Trophoblast cell (in vitro differentiated cells and primary cell): Measurements from ENCODE around the gene MTERF4.

Experiments
- DNase-seq, 2 donors: peaks; one replicate each; pipeline ENCODE4 v3.0.0-alpha.2; 2016
- H2AFZ ChIP-seq: 2 replicates; pipeline ENCODE4 v1.6.1; 2013; ENCODE audit warnings: low read length, moderate library complexity, mild to moderate bottlenecking; ENCODE audit not compliant: insufficient read depth, poor library complexity
- H2AK5ac ChIP-seq: 2 replicates; pipeline ENCODE4 v1.6.1; 2013; ENCODE audit warnings: mild to moderate bottlenecking, low read length
- H2BK120ac ChIP-seq: 2 replicates; pipeline ENCODE4 v1.6.1; 2013; ENCODE audit warnings: low read length, mild to moderate bottlenecking, moderate library complexity; ENCODE audit not compliant: insufficient read depth, poor library complexity
- H2BK12ac ChIP-seq: 2 replicates; pipeline ENCODE4 v1.6.1; 2013; ENCODE audit warnings: mild to moderate bottlenecking, low read length, moderate library complexity
- H2BK5ac ChIP-seq: 2 replicates; pipeline ENCODE4 v1.6.1; 2013; ENCODE audit warnings: low read length, low read depth, moderate library complexity, mild to moderate bottlenecking; ENCODE audit not compliant: poor library complexity
- H3K14ac ChIP-seq: 2 replicates; pipeline ENCODE4 v1.6.1; 2013; ENCODE audit warnings: mild to moderate bottlenecking, low read length
- H3K18ac ChIP-seq: 2 replicates; pipeline ENCODE4 v1.6.1; 2013; ENCODE audit warnings: mild to moderate bottlenecking, low read length
- H3K23ac ChIP-seq: 2 replicates; pipeline ENCODE4 v1.6.1; 2013; ENCODE audit warnings: low read length
- H3K27ac ChIP-seq: 2 replicates; pipeline ENCODE4 v1.5.1; 2013; ENCODE audit warnings: low read depth, mild to moderate bottlenecking, inconsistent platforms, low read length, moderate library complexity
- H3K27me3 ChIP-seq: 2 replicates; pipeline ENCODE4 v1.6.1; 2013; ENCODE audit warnings: inconsistent platforms, mild to moderate bottlenecking, low read length, moderate library complexity; ENCODE audit not compliant: insufficient read depth
- H3K36me3 ChIP-seq, 2 experiments: 1 replicate in 1 of 2; 2 replicates in 1 of 2; pipeline ENCODE4 v1.6.1; 2013; ENCODE audit warnings: low read length in 2 of 2, mild to moderate bottlenecking in 2 of 2, moderate library complexity in 1 of 2; ENCODE audit not compliant: insufficient read depth in 2 of 2, control insufficient read depth in 1 of 2
- H3K4ac ChIP-seq: 2 replicates; pipeline ENCODE4 v1.6.1; 2013; ENCODE audit warnings: low read depth, mild to moderate bottlenecking, low read length, moderate library complexity
- H3K4me1 ChIP-seq, 2 experiments: 1 replicate in 1 of 2; 2 replicates in 1 of 2; pipeline ENCODE4 v1.6.1; 2013; ENCODE audit warnings: low read length in 2 of 2, mild to moderate bottlenecking in 2 of 2, moderate library complexity in 1 of 2; ENCODE audit not compliant: insufficient read depth in 2 of 2, control insufficient read depth in 1 of 2
- H3K4me2 ChIP-seq: 2 replicates; pipeline ENCODE4 v1.6.1; 2013; ENCODE audit warnings: inconsistent platforms, mild to moderate bottlenecking, low read length, moderate library complexity
- H3K4me3 ChIP-seq: 2 replicates; pipeline ENCODE4 v1.5.1; 2013; ENCODE audit warnings: mild to moderate bottlenecking, low read depth, low read length, inconsistent platforms
- H3K79me1 ChIP-seq: one replicate; pipeline ENCODE4 v1.6.1; 2013; ENCODE audit warnings: low read length
- H3K79me2 ChIP-seq: 2 replicates; pipeline ENCODE4 v1.6.1; 2013; ENCODE audit warnings: low read length, mild to moderate bottlenecking; ENCODE audit not compliant: control insufficient read depth, insufficient read depth, poor library complexity
- H3K9ac ChIP-seq: 2 replicates; pipeline ENCODE4 v1.6.1; 2013; ENCODE audit warnings: mild to moderate bottlenecking, low read length
- H3K9me3 ChIP-seq: 2 replicates; pipeline ENCODE4 v1.6.1; 2013; ENCODE audit warnings: low read depth, mild to moderate bottlenecking, control low read depth, inconsistent platforms, low read length; ENCODE audit not compliant: insufficient read depth
- H4K12ac ChIP-seq: 2 replicates; pipeline ENCODE4 v1.6.1; 2013; ENCODE audit warnings: low read depth, mild to moderate bottlenecking, low read length, moderate library complexity
- H4K8ac ChIP-seq: 2 replicates; pipeline ENCODE4 v1.6.1; 2013; ENCODE audit warnings: low read depth, mild to moderate bottlenecking, low read length, moderate library complexity
- H4K91ac ChIP-seq: one replicate; pipeline ENCODE4 v1.6.1; 2013; ENCODE audit warnings: low read depth, mild to moderate bottlenecking, low read length, moderate library complexity
- WGBS: extraction: QIAGEN DNeasy Blood & Tissue Kit; methylation state at CpG from one replicate; pipeline ENCODE4 v1.1.7; 2013; ENCODE audit warnings: missing lambda C conversion rate; ENCODE audit not compliant: insufficient read length, insufficient coverage; ENCODE audit errors: extremely low coverage; 5-methylcytosine and 5-hydroxymethylcytosine counted together

MTERF4 gene

GRCh38 chr2:241084856-241085444 is 17.1 kb downstream of the MTERF4 start:
- H2AK5ac ChIP-seq = no peak overlapping the region
- H3K4ac ChIP-seq = no peak overlapping the region
- no peak overlapping the region for H3K9ac ChIP-seq
- H4K12ac ChIP-seq = no peak overlapping the region
- no CpG with 5 or more reads among the region's 4 CpGs for WGBS
- no peak overlapping the region for H3K27ac ChIP-seq
- no peak overlapping the region for H4K8ac ChIP-seq
- H3K79me2 ChIP-seq = no peaks in the 10 kb centered on the region
- H3K9me3 ChIP-seq = no peaks in the 10 kb centered on the region
- H4K91ac ChIP-seq = no peak overlapping the region
- H3K4me3 ChIP-seq = no peak overlapping the region
- DNase-seq = no peak
- H3K14ac ChIP-seq = no peak overlapping the region
- H3K36me3 ChIP-seq = peaks cover 21 to 27% of the 10 kb centered on the region in 2 experiments
- H3K4me2 ChIP-seq = no peak overlapping the region
- no peak overlapping the region for H2BK120ac ChIP-seq
- H2BK12ac ChIP-seq = no peak overlapping the region
- H3K4me1 ChIP-seq = no peaks in the 10 kb centered on the region
- H2AFZ ChIP-seq = no peak overlapping the region
- H3K23ac ChIP-seq = no peak overlapping the region
- no peak overlapping the region for H3K18ac ChIP-seq
- H2BK5ac ChIP-seq = no peak overlapping the region
- H3K27me3 ChIP-seq = no peaks in the 10 kb centered on the region
- H3K79me1 ChIP-seq = no peaks in the 10 kb centered on the region

- Histone ChIP-seq H4K91ac (no peak overlapping the region), H2BK120ac (no peak overlapping the region), H2AFZ (no peak overlapping the region), H3K4me2 (no peak overlapping the region), H3K14ac (no peak overlapping the region), H2AK5ac (no peak overlapping the region), H3K36me3 (peaks cover 8 to 10% of the 10 kb centered on the region in 2 experiments), H3K18ac (no peak overlapping the region), H4K8ac (no peak overlapping the region), H3K27me3 (no peaks in the 10 kb centered on the region), H3K9me3 (no peaks in the 10 kb centered on the region), H3K4ac (no peak overlapping the region), H3K23ac (no peak overlapping the region), H3K79me1 (no peaks in the 10 kb centered on the region), H4K12ac (no peak overlapping the region), H3K9ac (no peak overlapping the region), H3K79me2 (no peaks in the 10 kb centered on the region), H3K27ac (no peak overlapping the region), H2BK12ac (no peak overlapping the region), H3K4me3 (no peak overlapping the region), H2BK5ac (no peak overlapping the region), H3K4me1 (no peaks in the 10 kb centered on the region)
- no peak for DNase-seq
- WGBS = no CpG with 5 or more reads among the region's 5 CpGs
Measured at GRCh38 chr2:241083091-241083415, 19.0 kb downstream of the MTERF4 start.

- H3K14ac ChIP-seq = no peak overlapping the region
- H4K12ac ChIP-seq = no peak overlapping the region
- no CpG with 5 or more reads among the region's 14 CpGs for WGBS
Measured at GRCh38 chr2:241082341-241083090, 19.6 kb downstream of the MTERF4 start.

GRCh38 chr2:241081643-241082340 is 20.3 kb downstream of the MTERF4 start:
- Histone ChIP-seq H3K27ac (no peak overlapping the region), H3K79me2 (no peaks in the 10 kb centered on the region), H2BK5ac (no peak overlapping the region), H4K8ac (no peak overlapping the region), H3K79me1 (no peaks in the 10 kb centered on the region), H4K91ac (no peak overlapping the region), H3K4me1 (no peaks in the 10 kb centered on the region), H3K27me3 (no peaks in the 10 kb centered on the region), H3K4ac (no peak overlapping the region), H3K23ac (no peak overlapping the region), H4K12ac (no peak overlapping the region), H2BK12ac (no peak overlapping the region), H3K9me3 (no peaks in the 10 kb centered on the region), H3K14ac (no peak overlapping the region), H2BK120ac (no peak overlapping the region), H3K18ac (no peak overlapping the region), H2AFZ (no peak overlapping the region), H2AK5ac (no peak overlapping the region), H3K36me3 (peaks cover under 1 to 1% of the 10 kb centered on the region in 2 experiments), H3K9ac (no peak overlapping the region), H3K4me3 (no peak overlapping the region), H3K4me2 (no peak overlapping the region)
- DNase-seq = no peak
- no CpG with 5 or more reads among the region's 28 CpGs for WGBS

More at GRCh38 chr2:241082341-241083090, 19.6 kb downstream of the MTERF4 start:
- H3K9me3 ChIP-seq = no peaks in the 10 kb centered on the region
- H3K4me3 ChIP-seq = no peak overlapping the region
- H4K8ac ChIP-seq = no peak overlapping the region
- H2AFZ ChIP-seq = no peak overlapping the region
- no peak overlapping the region for H2BK5ac ChIP-seq
- no peak overlapping the region for H4K91ac ChIP-seq
- H3K36me3 ChIP-seq = peaks cover 4 to 6% of the 10 kb centered on the region in 2 experiments
- no peaks in the 10 kb centered on the region for H3K79me2 ChIP-seq
- H3K27ac ChIP-seq = no peak overlapping the region
- no peaks in the 10 kb centered on the region for H3K27me3 ChIP-seq
- no peak overlapping the region for H3K23ac ChIP-seq
- H2BK120ac ChIP-seq = no peak overlapping the region
- H3K4me2 ChIP-seq = no peak overlapping the region
- no peak overlapping the region for H3K4ac ChIP-seq
- no peaks in the 10 kb centered on the region for H3K79me1 ChIP-seq
- H2BK12ac ChIP-seq = no peak overlapping the region
- DNase-seq = no peak
- no peak overlapping the region for H2AK5ac ChIP-seq
- H3K4me1 ChIP-seq = no peaks in the 10 kb centered on the region
- H3K9ac ChIP-seq = no peak overlapping the region
- no peak overlapping the region for H3K18ac ChIP-seq
